Measurements from ENCODE around the gene PRSS38. TPM values are rescaled to one million over a fixed set of nuclear protein-coding genes. Genes with fewer than 3 reads are reported as not detected.

Gene PRSS38
- total RNA-seq, 1 experiment from 2014 or later, result not detected

- Histone ChIP-seq H3K9me3 (ENCODE audit: control insufficient read depth in 1 of 2, insufficient read depth in 1 of 2, low read depth in 1 of 2, low read length in 2 of 2) (no peaks in the 10 kb centered on the region), H3K27me3 (ENCODE audit: insufficient read depth, low read length) (no peaks in the 10 kb centered on the region), H3K36me3 (ENCODE audit: control insufficient read depth in 1 of 2, insufficient read depth in 2 of 2, low read length in 2 of 2) (no peaks in the 10 kb centered on the region), H4K20me1 (ENCODE audit: insufficient read depth) (no peaks in the 10 kb centered on the region), H3K4me3 (replicated peaks in 1 of 2; ENCODE audit: low read depth in 1 of 2, low read length in 2 of 2) (no peak overlapping the region), H3K4me1 (ENCODE audit: control insufficient read depth in 1 of 2, insufficient read depth in 2 of 2, low read length in 2 of 2) (no peaks in the 10 kb centered on the region), H3K4me2 (ENCODE audit: low read length) (no peak overlapping the region), H3K9me2 (ENCODE audit: insufficient read depth) (no peaks in the 10 kb centered on the region), H2AFZ (ENCODE audit: low read depth, low read length, poor library complexity, severe bottlenecking) (no peak overlapping the region), H3K27ac (ENCODE audit: low read depth, low read length) (no peak overlapping the region), H3K9ac (ENCODE audit: low read length) (no peak overlapping the region), H3K79me2 (ENCODE audit: insufficient read depth, low read length) (no peaks in the 10 kb centered on the region)
- TF ChIP-seq EZH2phosphoT487 (IDR thresholded peaks at IDR 0.05; ENCODE audit: borderline replicate concordance) (no peak), TCF7L2 (IDR thresholded peaks at IDR 0.05; ENCODE audit: borderline replicate concordance, extremely low read depth, insufficient read depth, insufficient read length) (no peak), FOSL1 (IDR thresholded peaks at IDR 0.05; ENCODE audit: low read depth) (no peak), MAX (IDR thresholded peaks at IDR 0.05) (no peak), EZH2 (IDR thresholded peaks at IDR 0.05) (no peak), SIN3A (IDR thresholded peaks at IDR 0.05; ENCODE audit: low read depth) (no peak), SRF (IDR thresholded peaks at IDR 0.05; ENCODE audit: low read depth) (no peak), ELF1 (IDR thresholded peaks at IDR 0.05; ENCODE audit: borderline replicate concordance, low read depth) (no peak), CBX3 (IDR thresholded peaks at IDR 0.05; ENCODE audit: low read depth) (no peak), YY1 (IDR thresholded peaks at IDR 0.05; ENCODE audit: extremely low read depth, insufficient replicate concordance, low read depth, low read length) (no peak), CTCF (IDR thresholded peaks at IDR 0.05 in 2 of 3, conservative IDR thresholded peaks at IDR 0.05 in 1 of 3; ENCODE audit: borderline replicate concordance in 1 of 3, insufficient read depth in 1 of 3, low read depth in 2 of 3, low read length in 2 of 3) (no peak)
- no TSS peak for BruUV-seq (replicated peaks)
- peak; percentile 42 for ATAC-seq
- POLR2A ChIA-PET, result no interaction called here
- intact Hi-C loops (cut with micrococcal nuclease), result no loop called here
- RAD21 ChIA-PET (ENCODE audit: low non-redundant PET in 1 of 2, low total read pairs in 2 of 2, uncharacterized antibody in 2 of 2, unreplicated experiment in 2 of 2), result no interaction called here
- DNase-seq (ENCODE audit: low read depth, low spot score), result no peak
- CTCF ChIA-PET, result no interaction called here
These were observed 29.6 kb downstream of the PRSS38 start for GRCh38 chr1:227845147-227845458.
